Measurements from ENCODE around the gene HECW1.

The HECW1 gene

GRCh38 chr7:43528576-43529354 is 416.3 kb downstream of the HECW1 start:
- no peak for DNase-seq (ENCODE audit: low read depth in 2 of 2, low spot score in 1 of 2)

- DNase-seq (ENCODE audit: low read depth in 2 of 2, low spot score in 1 of 2), result no peak
Observed at GRCh38 chr7:43530553-43531410, 418.3 kb downstream of the HECW1 start.

GRCh38 chr7:43531700-43532099 is 419.3 kb downstream of the HECW1 start:
- no peak for DNase-seq (ENCODE audit: low read depth in 2 of 2, low spot score in 1 of 2)

DNA sequence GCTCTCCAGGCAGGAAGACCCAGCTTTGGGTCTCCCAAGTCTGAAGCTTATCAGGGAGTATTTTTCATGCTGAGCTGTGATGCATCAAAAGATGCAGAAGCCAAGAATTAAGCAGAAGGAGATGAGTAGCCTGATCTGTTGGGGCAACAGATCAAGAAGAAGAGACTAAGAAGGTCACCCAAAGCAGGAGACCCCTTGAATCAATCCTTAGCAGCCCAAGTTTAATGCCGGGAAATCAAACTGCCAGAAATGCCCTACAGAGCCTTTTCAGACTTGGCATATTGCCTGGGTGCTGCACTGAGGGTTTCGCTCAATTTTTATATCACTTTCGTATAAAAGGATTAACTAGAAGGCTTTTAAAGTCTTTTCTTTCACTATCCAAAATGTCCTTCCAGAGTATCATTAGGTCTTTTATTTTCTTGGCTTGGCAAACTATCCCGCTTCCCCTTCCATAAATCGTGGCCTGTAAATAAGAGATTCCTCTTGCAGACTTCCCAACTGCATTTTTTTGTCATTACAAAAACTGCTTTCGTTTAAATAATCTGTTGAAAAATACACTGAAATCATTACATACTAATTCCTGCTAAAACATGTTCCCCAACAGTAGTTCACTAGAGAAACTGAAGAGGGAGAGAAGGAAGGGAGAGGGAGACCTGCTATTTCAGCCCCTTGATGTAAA is 421.5 kb downstream of the HECW1 start:
- no peak for DNase-seq (ENCODE audit: low read depth in 2 of 2, low spot score in 1 of 2)

DNA sequence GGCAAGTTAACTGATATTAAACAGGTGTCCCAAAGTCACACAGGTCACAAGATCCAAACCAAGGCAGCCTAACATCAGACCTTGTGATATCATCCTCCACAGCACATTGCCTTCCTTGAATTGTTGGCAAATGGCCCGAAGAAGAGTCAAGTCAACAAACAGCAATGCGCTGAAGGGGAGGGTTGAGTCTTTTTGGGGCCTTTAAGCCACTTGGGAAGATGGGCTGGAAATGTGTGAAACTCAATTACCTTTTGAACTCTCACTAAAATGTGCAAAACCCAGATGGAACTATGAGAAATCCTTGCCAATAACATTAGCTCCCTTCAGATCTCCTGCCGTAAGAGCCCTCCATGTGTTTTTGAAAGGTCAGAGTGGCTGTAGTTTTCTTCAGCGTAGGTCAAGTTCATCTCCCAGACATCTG is 422.6 kb downstream of the HECW1 start:
- DNase-seq (ENCODE audit: low read depth in 2 of 2, low spot score in 1 of 2), result no peak

GRCh38 chr7:43535810-43536585 is 423.6 kb downstream of the HECW1 start:
- DNase-seq (ENCODE audit: low read depth in 2 of 2, low spot score in 1 of 2), result no peak

- no peak for DNase-seq (ENCODE audit: low read depth in 2 of 2, low spot score in 1 of 2)
Observed at GRCh38 chr7:43536773-43537172, 424.3 kb downstream of the HECW1 start.

DNA sequence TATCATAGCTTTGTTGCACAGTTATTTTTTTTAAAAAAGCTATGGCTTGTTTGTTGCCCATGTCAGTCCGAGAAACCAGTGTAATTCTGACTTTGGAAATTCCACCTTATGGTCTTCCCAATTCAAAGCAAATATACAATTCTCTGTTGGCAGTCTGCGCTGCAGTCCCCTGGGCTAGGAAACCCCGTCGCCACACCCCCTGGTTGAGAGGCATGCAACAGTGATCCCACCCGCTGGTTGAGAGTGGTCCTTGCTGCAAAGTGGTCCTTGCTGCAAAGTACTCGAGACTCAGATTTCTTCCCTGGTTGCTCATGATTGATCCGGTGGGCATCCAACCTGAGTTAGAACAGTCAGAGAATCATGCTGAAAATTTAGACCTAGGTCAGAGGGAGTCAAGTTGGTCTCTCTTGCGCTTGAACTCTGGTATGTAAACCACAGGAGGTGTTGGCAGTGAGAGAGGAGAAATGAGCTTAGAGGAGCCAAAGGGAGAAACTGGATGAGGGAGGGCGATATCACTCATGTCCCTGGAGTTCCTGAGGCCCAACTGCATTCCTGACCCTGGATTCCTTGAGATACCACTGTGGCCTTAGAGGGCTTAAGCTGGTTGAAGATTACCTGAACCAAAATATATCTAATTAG is 425.4 kb downstream of the HECW1 start:
- no peak for DNase-seq (ENCODE audit: low read depth in 2 of 2, low spot score in 1 of 2)

- no peak for DNase-seq (ENCODE audit: low read depth in 2 of 2, low spot score in 1 of 2)
Observed at GRCh38 chr7:43538404-43538771, 425.9 kb downstream of the HECW1 start.

DNA sequence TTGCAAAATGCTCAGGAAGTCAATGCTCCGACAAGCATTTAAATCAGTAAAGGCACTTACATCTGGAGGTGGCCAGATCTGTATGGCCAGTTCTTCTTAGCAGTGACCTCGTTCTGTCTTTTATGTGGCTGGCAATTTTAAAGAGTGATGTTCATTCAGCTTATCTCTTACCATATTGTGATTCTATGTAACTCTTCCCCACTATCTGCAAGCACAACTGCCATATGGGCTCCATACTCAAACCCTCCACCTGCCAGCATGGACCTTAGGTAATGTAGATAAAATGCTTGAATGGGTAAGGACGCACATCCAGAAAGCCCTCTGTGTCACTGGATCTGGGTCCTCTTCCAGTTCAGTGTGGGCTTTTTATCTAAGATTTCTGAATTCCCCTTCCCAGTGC is 428.0 kb downstream of the HECW1 start:
- DNase-seq (ENCODE audit: low read depth in 2 of 2, low spot score in 1 of 2), result no peak

GRCh38 chr7:43542716-43543115 is 430.3 kb downstream of the HECW1 start:
- no peak for DNase-seq (ENCODE audit: low read depth in 2 of 2, low spot score in 1 of 2)

GRCh38 chr7:43546231-43546630 is 433.8 kb downstream of the HECW1 start:
- DNase-seq (ENCODE audit: low read depth in 2 of 2, low spot score in 1 of 2), result no peak

DNA sequence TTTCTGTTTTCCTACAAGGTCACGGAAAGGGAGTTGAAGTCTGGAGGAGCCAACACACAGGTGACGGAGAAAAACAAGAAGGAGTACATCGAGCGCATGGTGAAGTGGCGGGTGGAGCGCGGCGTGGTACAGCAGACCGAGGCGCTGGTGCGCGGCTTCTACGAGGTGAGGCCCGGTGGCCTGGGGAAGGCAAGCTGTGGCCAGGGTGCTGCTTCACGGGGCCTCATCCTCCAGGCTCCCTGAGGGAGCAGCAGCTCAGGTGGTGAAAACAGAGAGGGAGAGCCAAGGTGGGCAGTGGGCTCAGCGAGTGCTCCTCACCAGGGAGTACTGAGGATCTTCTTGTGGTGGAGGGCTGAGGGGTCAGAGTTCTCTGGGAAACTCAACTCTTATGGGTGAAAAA is 438.0 kb downstream of the HECW1 start:
- no peak for DNase-seq (ENCODE audit: low read depth in 2 of 2, low spot score in 1 of 2)

GRCh38 chr7:43552122-43552521 is 439.7 kb downstream of the HECW1 start:
- DNase-seq (ENCODE audit: low read depth in 2 of 2, low spot score in 1 of 2), result no peak

- no peak for DNase-seq (ENCODE audit: low read depth in 2 of 2, low spot score in 1 of 2)
Observed at GRCh38 chr7:43553999-43554398, 441.6 kb downstream of the HECW1 start.

- no peak for DNase-seq (ENCODE audit: low read depth in 2 of 2, low spot score in 1 of 2)
Observed at GRCh38 chr7:43554423-43554822, 442.0 kb downstream of the HECW1 start.

DNA sequence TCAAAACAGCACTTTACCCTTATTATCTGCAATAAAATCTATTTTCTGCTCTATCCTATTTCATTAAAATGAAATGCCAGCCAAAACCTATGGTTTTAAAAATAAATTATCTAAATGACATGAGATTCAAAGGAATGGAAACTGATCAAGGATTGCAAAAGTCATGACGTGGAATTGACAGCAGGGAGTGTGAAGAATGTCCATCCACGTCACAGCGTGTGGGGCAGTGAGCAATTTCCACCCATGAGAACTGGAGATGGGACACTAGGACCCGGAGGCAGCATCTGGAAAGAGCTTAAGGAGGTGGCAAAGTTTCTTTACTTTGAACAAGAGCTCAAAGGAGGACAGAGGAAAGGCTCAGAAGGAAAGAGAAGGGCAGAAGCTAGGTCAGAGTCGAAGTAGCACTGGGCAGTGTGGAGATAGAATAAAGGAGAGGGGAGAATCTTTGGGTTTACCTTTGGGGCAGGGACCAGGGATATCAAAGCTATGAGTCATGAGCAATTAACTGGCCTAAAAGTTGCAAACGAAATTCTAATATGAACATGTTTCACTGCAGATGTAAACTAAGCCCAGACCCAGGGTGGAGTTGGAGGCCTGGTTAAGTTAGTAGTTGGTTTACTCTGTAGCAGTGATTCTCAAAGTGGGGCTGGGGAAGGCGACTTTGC is 445.5 kb downstream of the HECW1 start:
- no peak for DNase-seq (ENCODE audit: low read depth in 2 of 2, low spot score in 1 of 2)

DNA sequence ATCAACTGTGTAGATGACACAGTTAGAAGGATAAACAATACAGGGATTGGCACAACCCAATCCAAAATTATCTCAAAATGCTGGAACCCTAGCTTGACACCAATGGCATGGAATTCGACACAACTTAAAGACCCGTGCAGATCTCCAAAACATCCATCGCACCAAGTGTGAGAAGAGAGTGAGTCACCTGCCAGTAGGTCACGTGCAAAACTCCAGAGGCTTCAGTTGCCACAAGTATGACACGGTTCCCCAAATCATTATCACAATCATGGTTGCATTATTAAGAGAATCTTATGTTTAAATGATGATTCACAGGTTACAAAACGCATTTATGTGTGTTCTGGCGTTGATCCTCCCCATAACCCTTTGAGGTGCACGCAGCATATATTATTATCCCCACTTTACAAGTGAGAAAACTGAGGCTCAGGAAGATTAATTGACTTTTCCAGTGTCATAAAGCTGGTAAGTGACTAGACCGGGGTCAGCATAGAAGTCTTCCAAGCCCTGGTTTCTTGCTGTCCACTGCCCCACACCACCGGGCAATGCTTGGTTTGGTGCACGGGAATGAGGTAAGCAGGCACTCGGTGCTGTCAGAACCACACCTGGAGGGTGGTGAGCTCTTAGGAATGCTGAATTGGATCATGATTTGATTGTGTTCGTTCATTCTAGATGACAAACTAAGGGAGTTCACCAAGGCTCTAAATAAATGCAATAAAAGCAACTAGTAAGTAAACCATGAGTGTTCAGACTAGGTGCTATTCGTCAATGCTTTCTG is 446.9 kb downstream of the HECW1 start:
- DNase-seq (ENCODE audit: low read depth in 2 of 2, low spot score in 1 of 2), result no peak

- no peak for DNase-seq (ENCODE audit: low read depth in 2 of 2, low spot score in 1 of 2)
Observed at GRCh38 chr7:43559946-43560335, 447.5 kb downstream of the HECW1 start.

Data from stimulated activated CD8-positive, alpha-beta memory T cell treated with anti-CD3 and anti-CD28 coated beads, Interleukin-4, amount 100 ng/mL, for 4 hours (primary cell).